Memory B cell (primary cell): ENCODE results near the gene NSF.
A peak's percentile ranks its signal among the peaks of the same experiment; 100 is the strongest.
"Not testable (repeated sequence)": the region's sequence is repeated elsewhere in the genome, so short reads cannot be mapped to it uniquely, and the experiment has no call there.

Source experiments
- ATAC-seq: fragments of 150-1000 bp; cut with Tn5 transposase; 2 replicates; pipeline ENCODE4 v1.10.0; 2021; ENCODE audit warnings: low read depth, mild to moderate bottlenecking, moderate library complexity
- DNase-seq, 2 donors: peaks; one replicate each; pipeline ENCODE4 v3.0.0; 2022; ENCODE audit warnings: low spot score in 2 of 2
- H3K27ac Mint-ChIP-seq: one replicate; pipeline ENCODE4 v1.8.0; 2022; ENCODE audit warnings: mild to moderate bottlenecking, moderate library complexity, mixed read lengths
- H3K27me3 Mint-ChIP-seq: one replicate; pipeline ENCODE4 v1.8.0; 2022; ENCODE audit warnings: mixed read lengths
- H3K36me3 Mint-ChIP-seq: one replicate; pipeline ENCODE4 v1.8.0; 2022; ENCODE audit warnings: mild to moderate bottlenecking, mixed read lengths
- H3K4me1 Mint-ChIP-seq: one replicate; pipeline ENCODE4 v1.8.0; 2022; ENCODE audit warnings: mixed read lengths
- H3K4me3 Mint-ChIP-seq: one replicate; pipeline ENCODE4 v1.8.0; 2022; ENCODE audit warnings: mild to moderate bottlenecking, moderate library complexity, mixed read lengths
- H3K9me3 Mint-ChIP-seq: one replicate; pipeline ENCODE4 v1.8.0; 2022; ENCODE audit warnings: mixed read lengths

The NSF gene

DNA sequence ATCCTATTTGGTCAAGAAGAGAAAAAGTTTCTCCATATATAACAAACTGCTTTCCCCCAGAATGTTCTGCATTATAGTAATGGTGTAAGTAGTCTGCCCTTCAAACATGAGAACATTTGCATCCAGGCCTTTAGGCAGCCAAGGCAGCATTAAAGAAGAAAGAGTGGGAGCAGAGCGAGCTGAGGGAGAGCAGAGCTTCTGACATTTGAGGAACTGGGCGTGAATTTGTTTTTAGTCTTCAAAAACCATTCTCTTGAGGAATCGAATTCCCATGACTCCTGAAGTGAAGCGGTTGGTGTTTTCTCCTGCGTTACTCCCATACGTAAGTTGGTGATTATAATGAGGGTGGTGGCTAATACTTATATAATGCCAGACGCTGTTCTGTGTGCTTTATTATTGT, 58.8 kb downstream of the NSF start:
- not testable (repeated sequence) for H3K4me3 Mint-ChIP-seq, DNase-seq, H3K9me3 Mint-ChIP-seq, H3K4me1 Mint-ChIP-seq, H3K27ac Mint-ChIP-seq, ATAC-seq, H3K27me3 Mint-ChIP-seq, H3K36me3 Mint-ChIP-seq

DNA sequence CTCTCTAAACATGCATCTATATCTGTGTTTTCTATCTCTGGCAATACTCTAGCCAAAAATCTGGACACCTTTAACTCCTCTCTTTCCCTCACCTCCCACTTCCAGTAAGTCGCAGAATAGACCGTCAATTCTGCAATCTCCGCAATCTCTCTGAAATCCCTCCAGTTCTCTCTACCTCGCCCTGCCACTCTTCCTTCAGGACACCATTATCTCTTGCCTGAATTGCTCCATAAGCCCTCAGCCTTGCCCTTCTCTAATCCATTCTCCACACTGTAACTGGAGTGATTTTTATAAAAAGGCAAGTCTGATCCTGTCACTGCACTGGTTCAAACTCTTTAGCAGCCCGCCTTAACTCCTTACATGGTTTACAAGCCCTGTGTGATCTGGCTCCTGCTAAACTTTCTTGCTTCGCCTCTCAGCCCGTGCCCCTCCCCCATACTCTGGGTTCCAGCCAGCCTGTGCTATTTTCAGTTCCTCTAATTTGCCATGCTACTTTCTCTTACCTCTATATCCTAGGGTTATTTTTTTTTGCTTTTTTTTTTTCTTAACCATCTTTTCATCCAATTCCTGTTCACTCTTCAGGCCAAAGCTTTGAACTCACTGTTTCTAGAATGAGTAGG, 61.7 kb downstream of the NSF start:
- not testable (repeated sequence) for H3K9me3 Mint-ChIP-seq, H3K4me3 Mint-ChIP-seq, H3K27ac Mint-ChIP-seq, H3K27me3 Mint-ChIP-seq, H3K36me3 Mint-ChIP-seq, H3K4me1 Mint-ChIP-seq, DNase-seq
- ATAC-seq: peak; percentile 100

DNA sequence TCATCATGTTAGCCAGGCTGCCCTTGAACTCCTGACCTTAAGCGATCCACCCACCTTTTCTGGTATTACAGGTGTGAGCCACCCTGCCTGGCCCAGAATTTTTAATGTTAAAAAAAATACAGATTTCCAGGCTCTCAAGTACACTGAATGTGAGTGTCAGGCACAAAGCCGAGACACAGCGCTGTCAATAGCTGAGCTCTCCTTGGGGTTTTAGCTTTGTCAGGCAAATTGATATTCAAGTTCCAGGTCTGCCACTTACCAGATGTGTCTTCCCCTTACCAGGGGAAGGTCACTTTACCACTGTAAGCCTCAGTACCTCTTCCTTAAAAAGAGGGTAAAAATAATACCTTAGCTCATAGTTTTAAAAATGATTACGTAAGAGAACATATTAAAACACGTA, 67.8 kb downstream of the NSF start:
- not testable (repeated sequence) for H3K36me3 Mint-ChIP-seq, H3K4me3 Mint-ChIP-seq, H3K9me3 Mint-ChIP-seq, ATAC-seq, H3K27ac Mint-ChIP-seq, DNase-seq, H3K4me1 Mint-ChIP-seq, H3K27me3 Mint-ChIP-seq

- not testable (repeated sequence) for H3K9me3 Mint-ChIP-seq, ATAC-seq, H3K27ac Mint-ChIP-seq, H3K27me3 Mint-ChIP-seq, H3K36me3 Mint-ChIP-seq, H3K4me3 Mint-ChIP-seq, DNase-seq, H3K4me1 Mint-ChIP-seq
These were observed 69.2 kb downstream of the NSF start for GRCh38 chr17:46659702-46660101.

DNA sequence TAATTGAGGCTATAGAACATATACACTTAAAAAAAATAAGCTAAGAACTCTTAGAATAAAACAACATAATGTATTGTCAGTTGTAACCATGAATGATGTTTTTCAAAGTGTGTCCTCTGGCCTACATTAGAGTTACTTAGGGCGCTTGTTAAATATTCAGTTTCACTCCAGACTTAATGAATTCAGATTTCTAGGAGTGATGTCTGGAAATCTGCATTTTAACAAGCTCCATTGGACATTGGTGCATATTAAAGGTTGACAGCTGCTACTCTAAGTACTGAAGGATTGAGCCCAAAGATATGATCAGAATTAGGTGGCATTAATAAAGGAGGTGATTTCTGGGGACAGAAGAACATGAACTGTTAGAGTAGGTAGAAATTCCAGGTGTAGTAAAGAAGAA, 72.7 kb downstream of the NSF start:
- not testable (repeated sequence) for H3K9me3 Mint-ChIP-seq, DNase-seq, H3K27me3 Mint-ChIP-seq, ATAC-seq, H3K4me3 Mint-ChIP-seq, H3K4me1 Mint-ChIP-seq, H3K27ac Mint-ChIP-seq, H3K36me3 Mint-ChIP-seq

DNA sequence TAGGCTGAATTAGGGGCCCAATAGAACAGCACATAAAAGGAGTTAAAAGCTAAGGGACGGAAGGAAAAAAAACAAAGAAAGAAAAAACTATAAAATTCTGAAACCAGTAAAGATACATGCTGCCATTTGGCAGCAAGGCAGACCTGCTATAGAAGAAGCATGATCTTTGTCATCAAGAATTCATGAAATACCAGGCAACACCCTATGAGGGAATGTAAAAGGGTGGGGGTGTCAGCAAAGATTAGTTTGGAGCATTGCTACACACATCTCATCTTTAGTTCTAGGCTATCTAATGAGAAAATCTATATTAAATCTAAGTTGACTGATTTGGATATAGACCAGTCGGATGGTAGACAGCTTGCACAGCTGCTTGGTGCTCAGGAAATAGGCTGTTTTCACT, 73.1 kb downstream of the NSF start:
- not testable (repeated sequence) for H3K36me3 Mint-ChIP-seq, H3K4me1 Mint-ChIP-seq, H3K27me3 Mint-ChIP-seq, H3K9me3 Mint-ChIP-seq, DNase-seq, H3K27ac Mint-ChIP-seq, H3K4me3 Mint-ChIP-seq, ATAC-seq

DNA sequence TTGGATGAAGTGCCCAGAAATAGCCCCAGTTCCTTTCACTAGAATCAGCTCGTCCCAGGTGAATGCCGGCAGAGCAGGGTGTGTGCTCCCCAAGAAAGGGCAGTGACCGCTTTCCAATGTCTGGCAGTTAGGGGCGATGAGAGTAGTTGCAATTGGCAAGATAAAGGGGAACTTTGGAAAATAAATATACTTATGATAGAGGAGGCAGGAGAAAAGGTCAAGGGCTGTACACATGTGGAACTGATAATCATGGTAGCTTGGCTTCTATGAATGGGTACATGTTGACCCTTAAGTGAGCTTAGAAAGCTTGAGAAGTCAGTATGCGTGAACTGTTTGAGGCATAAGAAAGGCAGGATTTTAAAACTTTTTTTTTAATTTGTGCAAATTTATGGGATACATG, 75.5 kb downstream of the NSF start:
- H3K9me3 Mint-ChIP-seq, H3K4me3 Mint-ChIP-seq, H3K27ac Mint-ChIP-seq, DNase-seq, H3K36me3 Mint-ChIP-seq, H3K4me1 Mint-ChIP-seq, H3K27me3 Mint-ChIP-seq, ATAC-seq: not testable (repeated sequence)

DNA sequence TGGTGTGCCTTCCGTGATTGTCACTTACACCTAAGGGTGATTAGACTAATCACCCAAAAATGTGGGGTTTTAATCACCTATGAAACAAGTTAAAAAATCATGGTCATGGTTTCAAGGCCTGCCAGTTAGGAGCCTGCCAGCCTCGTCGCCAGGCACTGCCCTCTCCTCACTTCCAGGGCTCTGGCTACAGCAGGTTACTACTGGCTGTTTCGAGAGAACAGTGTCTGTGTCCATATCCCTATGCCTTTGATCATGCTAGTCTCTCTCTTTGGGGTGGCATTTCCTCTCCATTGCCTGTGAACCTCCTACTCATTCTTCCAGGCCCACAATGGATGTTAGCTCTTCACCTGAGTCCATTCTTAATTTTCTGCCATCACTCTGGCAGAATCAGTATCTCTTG, 80.3 kb downstream of the NSF start:
- not testable (repeated sequence) for ATAC-seq, H3K4me1 Mint-ChIP-seq, H3K27me3 Mint-ChIP-seq, DNase-seq, H3K9me3 Mint-ChIP-seq, H3K4me3 Mint-ChIP-seq, H3K27ac Mint-ChIP-seq, H3K36me3 Mint-ChIP-seq

GRCh38 chr17:46672777-46673176, 82.3 kb downstream of the NSF start:
- ATAC-seq, DNase-seq, H3K27me3 Mint-ChIP-seq, H3K36me3 Mint-ChIP-seq, H3K4me3 Mint-ChIP-seq, H3K27ac Mint-ChIP-seq, H3K9me3 Mint-ChIP-seq, H3K4me1 Mint-ChIP-seq: not testable (repeated sequence)

GRCh38 chr17:46677819-46678218, 87.3 kb downstream of the NSF start:
- not testable (repeated sequence) for ATAC-seq, H3K9me3 Mint-ChIP-seq, H3K4me1 Mint-ChIP-seq, H3K27ac Mint-ChIP-seq, DNase-seq, H3K4me3 Mint-ChIP-seq, H3K27me3 Mint-ChIP-seq, H3K36me3 Mint-ChIP-seq

GRCh38 chr17:46683653-46684052, 93.2 kb downstream of the NSF start:
- H3K4me3 Mint-ChIP-seq, H3K4me1 Mint-ChIP-seq, H3K9me3 Mint-ChIP-seq, H3K36me3 Mint-ChIP-seq, ATAC-seq, H3K27ac Mint-ChIP-seq, DNase-seq, H3K27me3 Mint-ChIP-seq: not testable (repeated sequence)

DNA sequence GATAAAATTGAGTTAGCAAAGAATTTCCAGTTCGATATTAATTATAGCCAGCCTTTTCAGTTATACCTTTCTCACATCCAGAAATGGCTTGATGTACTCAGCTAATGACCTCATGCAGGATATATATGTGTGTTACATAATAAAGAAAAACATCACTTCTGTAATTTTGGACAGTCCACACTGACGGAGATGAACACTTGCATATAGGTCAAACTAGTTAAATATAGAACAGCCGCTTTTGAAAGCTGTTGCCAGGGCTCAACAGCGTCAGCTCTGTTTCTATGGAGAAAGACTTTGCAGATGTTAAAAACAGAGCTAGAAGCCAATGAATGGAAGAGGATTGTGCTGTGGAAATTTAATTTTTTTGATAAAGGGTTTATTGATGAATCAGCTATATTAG, 94.8 kb downstream of the NSF start:
- not testable (repeated sequence) for DNase-seq, H3K36me3 Mint-ChIP-seq, H3K27ac Mint-ChIP-seq, H3K9me3 Mint-ChIP-seq, H3K4me1 Mint-ChIP-seq, ATAC-seq, H3K4me3 Mint-ChIP-seq, H3K27me3 Mint-ChIP-seq

GRCh38 chr17:46692196-46692595, 101.7 kb downstream of the NSF start:
- DNase-seq, H3K27ac Mint-ChIP-seq, H3K36me3 Mint-ChIP-seq, H3K27me3 Mint-ChIP-seq, ATAC-seq, H3K4me3 Mint-ChIP-seq, H3K4me1 Mint-ChIP-seq, H3K9me3 Mint-ChIP-seq: not testable (repeated sequence)

DNA sequence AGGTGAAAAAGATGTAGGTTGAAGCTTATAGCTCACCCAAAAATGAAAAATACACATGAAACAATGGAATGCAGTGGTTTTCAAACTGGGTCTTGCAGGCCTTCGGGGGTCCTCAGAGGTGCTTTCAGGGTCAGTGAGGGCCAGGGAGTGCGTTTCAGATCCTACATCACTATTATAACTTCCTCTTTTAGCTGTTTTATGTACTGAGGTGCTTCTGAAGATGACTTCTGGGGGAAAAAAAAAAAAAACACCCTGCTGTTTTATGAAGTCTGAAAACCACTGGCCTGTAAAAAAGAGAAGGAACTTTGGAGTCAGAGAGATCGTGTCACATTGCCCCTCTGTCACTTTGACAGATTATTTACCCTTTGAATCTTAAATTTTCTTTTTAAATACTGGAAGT, 102.8 kb downstream of the NSF start:
- H3K4me1 Mint-ChIP-seq, H3K4me3 Mint-ChIP-seq, H3K27me3 Mint-ChIP-seq, H3K9me3 Mint-ChIP-seq, DNase-seq, H3K36me3 Mint-ChIP-seq, H3K27ac Mint-ChIP-seq: not testable (repeated sequence)
- ATAC-seq: peak; percentile 96

DNA sequence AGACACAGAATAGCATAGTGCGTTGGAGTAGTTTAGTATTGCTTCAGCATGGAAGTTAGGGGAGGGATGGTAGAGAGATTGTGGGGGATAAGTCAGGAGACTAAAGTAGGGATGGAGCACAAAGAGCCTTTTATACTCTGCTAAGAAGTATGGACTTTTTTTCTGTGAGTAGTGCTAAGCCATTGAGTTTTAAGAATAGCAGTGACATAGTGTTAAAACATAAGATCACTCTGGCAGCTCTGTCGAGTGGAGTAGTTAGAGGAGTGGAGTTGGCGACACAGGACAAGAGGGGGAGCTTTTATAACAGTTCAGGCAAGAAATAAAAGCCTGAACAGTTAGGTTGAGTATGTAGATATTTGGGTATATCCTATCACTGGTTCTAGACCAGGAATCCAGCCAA, 106.1 kb downstream of the NSF start:
- H3K27me3 Mint-ChIP-seq, H3K36me3 Mint-ChIP-seq, DNase-seq, ATAC-seq, H3K4me3 Mint-ChIP-seq, H3K27ac Mint-ChIP-seq, H3K4me1 Mint-ChIP-seq, H3K9me3 Mint-ChIP-seq: not testable (repeated sequence)
